Endodermal cell (in vitro differentiated cells): Measurements from ENCODE around the gene SELENOM. TPM values are rescaled to one million over a fixed set of nuclear protein-coding genes. Genes with fewer than 3 reads are reported as not detected.

Experiments
- DNase-seq: peaks from one replicate; pipeline ENCODE4 v3.0.0-alpha.2; 2017
- H3K27ac ChIP-seq: 2 replicates; pipeline ENCODE4 v1.5.1; 2013; ENCODE audit warnings: mild to moderate bottlenecking, low read depth, low read length, moderate library complexity
- H3K27me3 ChIP-seq: 2 replicates; pipeline ENCODE4 v1.6.1; 2013; ENCODE audit warnings: mild to moderate bottlenecking, low read length, moderate library complexity; ENCODE audit not compliant: insufficient read depth, control insufficient read depth, poor library complexity, severe bottlenecking
- H3K36me3 ChIP-seq: 2 replicates; pipeline ENCODE4 v1.7.0; 2013; ENCODE audit warnings: mild to moderate bottlenecking, low read length, moderate library complexity; ENCODE audit not compliant: control insufficient read depth, insufficient read depth
- H3K4me1 ChIP-seq: one replicate; pipeline ENCODE4 v1.7.0; 2013; ENCODE audit warnings: low read length; ENCODE audit not compliant: control insufficient read depth, insufficient read depth
- H3K4me3 ChIP-seq: 2 replicates; pipeline ENCODE4 v1.5.1; 2013; ENCODE audit warnings: mild to moderate bottlenecking, low read length, moderate library complexity
- H3K9ac ChIP-seq: 2 replicates; pipeline ENCODE4 v1.6.1; 2013; ENCODE audit warnings: mild to moderate bottlenecking, low read length, moderate library complexity; ENCODE audit not compliant: poor library complexity, severe bottlenecking; ENCODE audit errors: extremely low read depth
- H3K9me3 ChIP-seq: 2 replicates; pipeline ENCODE4 v1.6.1; 2013; ENCODE audit warnings: mild to moderate bottlenecking, low read length, moderate library complexity; ENCODE audit not compliant: control insufficient read depth
- H3K27ac Mint-ChIP-seq: 2 replicates; pipeline ENCODE4 v1.8.0; 2020; ENCODE audit warnings: mixed read lengths
- H3K27me3 Mint-ChIP-seq: 2 replicates; pipeline ENCODE4 v1.8.0; 2021; ENCODE audit warnings: mild to moderate bottlenecking, mixed read lengths; ENCODE audit not compliant: insufficient read depth
- H3K36me3 Mint-ChIP-seq: 2 replicates; pipeline ENCODE4 v1.8.0; 2020; ENCODE audit warnings: low read depth, mixed read lengths
- H3K4me1 Mint-ChIP-seq: 2 replicates; pipeline ENCODE4 v1.8.0; 2020; ENCODE audit warnings: mixed read lengths
- H3K4me3 Mint-ChIP-seq: 2 replicates; pipeline ENCODE4 v1.8.0; 2020; ENCODE audit warnings: mild to moderate bottlenecking, moderate library complexity, mixed read lengths
- H3K9me3 Mint-ChIP-seq: 2 replicates; pipeline ENCODE4 v1.8.0; 2020; ENCODE audit warnings: mild to moderate bottlenecking, mixed read lengths
- CTCF ChIP-seq: fragments of 200-600 bp; sonication (generic); conservative IDR thresholded peaks from 2 replicates; pipeline ENCODE4 v1.5.0; 2021; ENCODE audit warnings: antibody characterized with exemption, mild to moderate bottlenecking
- WGBS, 2 experiments: methylation state at CpG; one replicate each; pipeline versions ENCODE4 v1.1.5 to v1.1.7; 2013; ENCODE audit warnings: missing lambda C conversion rate in 2 of 2, mixed read lengths in 1 of 2; ENCODE audit not compliant: insufficient coverage in 1 of 2, insufficient read length in 1 of 2; 5-methylcytosine and 5-hydroxymethylcytosine counted together
- total RNA-seq, 2 donors: library from RNA; stranded (reverse); fragmentation: NEBNext Ultra II Directional in 1 of 2; extraction: Animal tissue kit (Norgen Biotek cat#: 25700) in 1 of 2; gene quantifications; 2 replicates in 1 of 2; 3 replicates in 1 of 2; pipeline ENCODE4 v1.2.1, GENCODE V29; 2021

The SELENOM gene
- total RNA-seq, 2 donors from 2014 or later = 8.0 to 10.4 TPM

GRCh38 chr22:31085493-31085824, 21.9 kb downstream of the SELENOM start:
- Histone ChIP-seq H3K27me3 (no peaks in the 10 kb centered on the region), H3K9ac (peak overlapping the region; percentile 68), H3K27ac (peak overlapping the region; percentile 38), H3K4me1 (peaks cover 13% of the 10 kb centered on the region), H3K36me3 (no peaks in the 10 kb centered on the region), H3K4me3 (peak overlapping the region; percentile 86), H3K9me3 (no peaks in the 10 kb centered on the region)
- Mint-ChIP-seq H3K9me3 (no peaks in the 10 kb centered on the region), H3K36me3 (no peaks in the 10 kb centered on the region), H3K4me3 (peak overlapping the region; percentile 84), H3K27me3 (peaks cover 2% of the 10 kb centered on the region), H3K27ac (peak overlapping the region; percentile 93), H3K4me1 (peaks cover 31% of the 10 kb centered on the region)
- peak; percentile 2 for TF ChIP-seq CTCF
- peak; percentile 73 for DNase-seq
- 37 to 38% methylated on average over 4 to 13 of the region's 13 CpGs for WGBS, 2 experiments

GRCh38 chr22:31084811-31085492, 22.4 kb downstream of the SELENOM start:
- H3K4me1 Mint-ChIP-seq = peaks cover 32% of the 10 kb centered on the region
- peak overlapping the region; percentile 93 for H3K27ac Mint-ChIP-seq
- DNase-seq = peak; percentile 93
- Histone ChIP-seq H3K27ac (peak overlapping the region; percentile 38), H3K27me3 (no peaks in the 10 kb centered on the region), H3K9me3 (no peaks in the 10 kb centered on the region), H3K36me3 (no peaks in the 10 kb centered on the region), H3K9ac (peak overlapping the region; percentile 68), H3K4me3 (peak overlapping the region; percentile 86), H3K4me1 (peaks cover 13% of the 10 kb centered on the region)
- H3K4me3 Mint-ChIP-seq = peak overlapping the region; percentile 84
- 2 to 3% methylated on average over 10 to 69 of the region's 69 CpGs for WGBS, 2 experiments
- H3K9me3 Mint-ChIP-seq = no peaks in the 10 kb centered on the region
- peak; percentile 99 for TF ChIP-seq CTCF
- no peaks in the 10 kb centered on the region for H3K36me3 Mint-ChIP-seq
- H3K27me3 Mint-ChIP-seq = peaks cover 2% of the 10 kb centered on the region

GRCh38 chr22:31083923-31084810, 23.2 kb downstream of the SELENOM start:
- Histone ChIP-seq H3K27ac (no peak overlapping the region), H3K9me3 (no peaks in the 10 kb centered on the region), H3K36me3 (no peaks in the 10 kb centered on the region), H3K27me3 (no peaks in the 10 kb centered on the region), H3K4me1 (peaks cover 13% of the 10 kb centered on the region), H3K9ac (peak overlapping the region; percentile 68), H3K4me3 (peak overlapping the region; percentile 86)
- no peak for DNase-seq
- H3K36me3 Mint-ChIP-seq = no peaks in the 10 kb centered on the region
- 35 to 48% methylated on average over 8 to 18 of the region's 18 CpGs for WGBS, 2 experiments
- no peaks in the 10 kb centered on the region for H3K9me3 Mint-ChIP-seq
- peaks cover 2% of the 10 kb centered on the region for H3K27me3 Mint-ChIP-seq
- TF ChIP-seq CTCF = no peak
- peak overlapping the region; percentile 84 for H3K4me3 Mint-ChIP-seq
- H3K27ac Mint-ChIP-seq = peak overlapping the region; percentile 85
- peaks cover 32% of the 10 kb centered on the region for H3K4me1 Mint-ChIP-seq
